KBM-7 (cell line): ENCODE measurements around the gene STARD13.

Experiments
- DNase-seq: peaks from one replicate; pipeline ENCODE4 v3.0.0-alpha.2; 2015
- in situ Hi-C: fragments of 300-500 bp; cut with MboI; formaldehyde crosslinking; loops from 2 replicates; pipeline ENCODE4 v1.14.3; 2020; ENCODE audit warnings: low sequenced_read_pairs, low pct_unique_long_range_greater_than_20kb, mixed read lengths

Gene STARD13

DNA sequence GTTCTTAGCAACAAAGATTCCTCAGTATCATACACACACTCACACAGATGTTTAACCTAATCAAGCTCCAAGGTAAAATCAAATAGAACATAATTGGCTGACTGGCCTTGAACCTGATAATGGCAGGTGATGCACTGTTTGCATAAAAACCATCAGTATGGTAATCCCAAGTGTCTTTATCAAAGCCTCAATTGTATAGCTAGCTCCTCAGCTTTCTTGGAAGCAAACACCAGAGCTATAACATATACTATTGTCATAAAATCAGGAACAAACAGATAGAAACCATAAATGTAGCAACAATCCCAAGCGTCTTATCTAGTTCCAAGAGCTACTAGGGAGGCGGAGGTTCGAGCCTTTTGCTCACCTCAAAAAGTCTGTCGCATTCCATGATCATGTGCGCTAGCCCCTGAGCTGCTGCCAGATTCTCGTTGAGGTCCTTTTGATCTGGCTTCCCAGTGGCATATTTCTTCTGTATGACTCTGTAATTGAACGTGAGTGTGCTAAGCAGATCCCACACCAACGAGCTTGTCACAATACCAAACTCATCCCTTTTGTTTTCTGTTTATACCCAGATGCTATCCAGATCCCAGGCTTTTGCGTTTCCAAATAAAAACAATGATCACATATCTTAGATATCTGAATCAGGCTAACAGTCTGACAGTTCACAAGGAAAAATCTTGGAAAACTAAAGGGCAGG is 174.0 kb downstream of the STARD13 start:
- in situ Hi-C loops, result no loop called here
- DNase-seq, result no peak

DNA sequence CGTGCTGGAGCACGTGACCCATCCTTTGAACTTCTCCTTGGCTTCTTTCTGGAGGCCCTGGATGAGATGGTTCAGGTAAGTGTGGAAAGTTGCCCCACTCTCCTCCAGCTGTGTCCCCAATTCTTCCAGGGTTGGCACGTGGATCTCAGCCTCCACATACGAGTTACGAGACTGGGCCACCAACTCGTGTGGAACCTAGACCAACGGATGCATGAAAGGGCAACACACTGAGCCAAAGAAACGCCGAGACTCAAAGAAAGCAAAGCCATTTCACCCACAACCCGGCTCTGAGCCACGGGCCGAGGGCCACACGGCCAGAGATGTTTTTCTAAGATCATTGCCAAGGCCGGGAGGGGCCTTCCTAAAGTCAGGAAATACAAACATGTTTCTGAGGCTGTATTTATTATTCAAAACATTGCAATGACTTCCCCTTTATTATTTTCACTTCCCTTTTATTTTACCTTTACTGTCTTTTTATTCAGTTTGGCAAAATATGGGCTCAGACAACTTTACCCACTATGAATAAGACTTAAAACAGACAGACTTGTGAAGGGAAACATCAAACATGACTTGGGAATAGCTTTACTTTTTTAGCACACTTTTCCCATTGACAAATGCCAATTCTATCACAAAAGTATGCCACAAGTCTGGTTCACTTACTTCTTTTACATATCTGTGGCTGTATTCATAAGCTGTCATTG is 174.7 kb downstream of the STARD13 start:
- in situ Hi-C loops, result no loop called here

DNA sequence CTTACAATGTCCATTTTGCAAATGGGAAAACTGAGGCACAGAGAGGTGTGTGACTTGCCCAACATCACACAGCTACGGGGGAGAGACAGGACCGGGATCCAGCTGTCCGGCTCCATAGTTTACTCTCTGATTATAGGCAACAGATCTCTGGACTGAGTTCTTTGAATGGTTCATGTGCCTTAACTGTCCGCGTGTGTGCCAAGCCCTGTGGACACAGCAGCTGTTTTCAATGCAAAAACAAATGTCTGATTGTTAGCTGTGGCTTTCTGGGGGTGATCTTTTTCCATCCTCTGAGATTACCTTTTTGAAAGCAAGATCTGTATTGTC is 175.2 kb downstream of the STARD13 start:
- in situ Hi-C loops, result no loop called here
- no peak for DNase-seq

More for the DNA sequence above, 174.7 kb downstream of the STARD13 start:
- no peak for DNase-seq

DNA sequence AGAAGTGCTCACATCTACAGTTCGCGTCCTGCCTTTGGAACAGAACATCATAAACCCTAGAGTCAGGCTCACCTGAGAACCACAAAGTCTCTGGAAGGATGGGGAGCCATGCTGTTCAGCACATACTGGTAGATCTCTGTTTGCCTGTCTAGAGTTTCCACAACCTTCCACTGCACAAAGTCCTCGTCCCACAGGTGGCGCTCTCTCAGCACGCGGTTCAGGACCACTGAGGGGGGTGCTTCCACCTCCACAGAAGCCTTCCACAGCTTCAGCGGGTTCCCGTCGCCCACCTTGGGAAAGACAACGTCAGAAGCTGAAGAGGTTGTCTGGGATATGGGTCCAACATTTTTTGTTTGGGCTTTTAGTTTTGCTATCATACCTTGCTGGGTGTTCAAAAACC is 175.8 kb downstream of the STARD13 start:
- DNase-seq, result no peak
- in situ Hi-C loops, result no loop called here

DNA sequence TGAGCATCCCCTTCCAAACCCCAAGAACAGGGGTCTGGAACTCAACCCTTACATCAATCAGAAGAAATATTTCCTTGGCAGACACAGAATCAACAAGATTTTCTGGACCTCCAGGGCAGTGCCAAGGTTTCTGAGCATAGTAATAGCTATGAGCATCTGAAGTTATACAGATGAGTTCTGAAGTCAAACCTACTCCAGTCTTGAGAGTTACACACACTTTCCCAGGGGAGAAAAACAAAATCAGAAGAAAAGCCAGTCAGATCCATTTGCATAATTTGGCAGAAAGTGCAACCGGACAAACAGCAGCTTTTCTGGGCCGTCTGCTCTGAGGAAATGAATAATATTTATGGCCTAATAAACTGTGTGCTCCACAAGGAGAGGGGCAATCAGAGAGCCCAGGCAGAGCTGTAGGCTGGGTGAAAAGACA is 176.3 kb downstream of the STARD13 start:
- no peak for DNase-seq
- in situ Hi-C loops, result no loop called here

DNA sequence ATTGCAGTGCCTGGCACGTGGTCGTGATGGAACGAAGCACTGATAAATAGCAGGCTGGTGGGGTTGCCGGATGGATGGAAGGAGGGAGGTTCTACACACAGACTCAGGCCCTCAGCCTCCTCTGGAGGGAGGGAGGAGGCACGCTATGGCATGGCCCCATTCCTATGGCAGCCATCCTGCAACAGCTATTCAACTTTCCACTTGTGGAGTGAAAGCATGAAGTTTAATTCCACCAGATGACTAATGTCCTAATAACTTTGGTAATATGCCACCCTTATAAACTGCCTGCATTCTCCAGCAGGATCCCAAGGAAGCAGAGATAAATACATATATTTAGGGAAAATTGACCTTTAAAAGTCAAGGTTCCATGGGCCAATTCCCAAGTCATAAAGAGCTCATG is 176.9 kb downstream of the STARD13 start:
- no peak for DNase-seq
- in situ Hi-C loops, result no loop called here

DNA sequence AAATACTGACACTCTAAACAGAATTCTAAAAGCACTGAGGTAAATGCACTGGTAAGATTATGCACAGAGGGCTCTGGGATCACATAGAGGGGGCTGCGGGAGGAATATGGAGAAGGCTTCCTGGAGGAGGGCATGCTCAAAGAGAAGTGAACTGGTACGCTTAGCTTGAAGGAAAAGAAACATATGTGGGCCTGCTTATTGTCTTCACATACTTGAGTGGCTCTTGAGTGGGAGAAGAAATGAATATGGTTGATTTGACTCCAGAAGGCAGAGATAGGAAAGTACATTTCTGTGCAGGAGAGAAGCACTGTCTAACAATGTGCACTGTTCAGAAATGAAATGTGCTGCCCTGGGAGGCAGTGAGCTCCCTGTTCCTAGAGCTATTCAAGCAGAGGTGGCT is 178.2 kb downstream of the STARD13 start:
- in situ Hi-C loops, result no loop called here
- DNase-seq, result no peak

DNA sequence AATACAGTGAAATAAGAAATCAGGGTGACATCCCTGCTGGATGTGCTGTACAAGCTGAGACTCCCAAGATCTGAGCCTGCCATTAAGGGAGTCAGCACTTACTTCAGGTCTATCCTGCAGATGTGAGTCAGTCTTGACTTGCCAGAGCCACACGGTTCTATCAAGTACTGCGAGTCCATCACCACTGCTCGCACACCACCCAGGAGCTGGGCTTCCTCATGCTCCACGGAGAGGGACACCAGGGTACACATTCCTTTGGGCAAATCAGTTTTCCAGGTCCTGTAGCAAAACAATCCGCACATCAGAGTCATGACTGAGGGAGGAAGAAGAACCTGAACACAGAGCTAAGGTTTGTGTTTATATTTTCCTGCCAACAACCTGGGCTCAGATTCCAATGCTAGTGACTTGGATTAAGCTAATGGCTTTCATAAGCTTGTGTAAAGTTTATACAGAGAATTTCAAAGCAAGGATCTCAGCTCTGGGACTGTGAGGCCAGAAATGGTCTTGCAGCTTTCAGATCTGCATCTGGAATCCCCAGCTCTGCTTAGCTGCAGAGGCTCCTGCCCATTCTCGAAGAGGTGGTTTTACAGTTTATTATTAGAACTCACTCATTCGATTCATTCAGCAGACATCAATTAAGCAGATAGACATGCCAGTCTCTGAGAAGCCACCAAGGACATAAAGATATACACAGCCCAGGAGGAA is 178.7 kb downstream of the STARD13 start:
- in situ Hi-C loops, result no loop called here
- DNase-seq, result no peak

DNA sequence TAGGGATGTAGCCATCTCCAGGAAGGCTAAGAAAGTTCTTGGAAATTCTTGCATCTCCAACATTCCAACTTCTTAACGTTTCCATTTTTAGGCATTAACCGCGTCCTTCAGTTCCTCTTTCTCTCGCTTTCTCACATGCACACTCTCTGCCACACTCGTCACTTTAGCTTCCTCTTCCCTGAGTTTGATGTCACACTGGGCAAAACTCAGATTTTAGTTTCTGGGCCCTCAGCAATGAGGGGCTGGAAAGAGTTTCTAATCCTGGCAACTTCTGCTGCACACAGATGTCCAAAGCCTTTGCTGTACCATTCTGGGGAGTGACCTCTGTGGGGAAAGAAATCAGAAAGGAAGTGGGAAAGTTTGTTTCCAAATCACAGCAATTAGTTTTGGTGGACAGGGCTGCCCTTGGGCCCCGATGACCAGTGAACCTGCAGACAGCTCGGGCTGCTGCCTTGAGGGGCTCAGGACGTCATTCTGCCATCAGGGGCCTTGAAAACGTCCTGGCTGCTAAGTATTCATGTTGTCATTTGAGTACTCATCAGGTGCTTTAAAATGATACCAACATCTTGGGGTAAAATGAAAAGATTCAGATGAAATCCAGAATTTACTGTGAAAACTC is 180.1 kb downstream of the STARD13 start:
- DNase-seq, result peak; percentile 52
- in situ Hi-C loops, result no loop called here

DNA sequence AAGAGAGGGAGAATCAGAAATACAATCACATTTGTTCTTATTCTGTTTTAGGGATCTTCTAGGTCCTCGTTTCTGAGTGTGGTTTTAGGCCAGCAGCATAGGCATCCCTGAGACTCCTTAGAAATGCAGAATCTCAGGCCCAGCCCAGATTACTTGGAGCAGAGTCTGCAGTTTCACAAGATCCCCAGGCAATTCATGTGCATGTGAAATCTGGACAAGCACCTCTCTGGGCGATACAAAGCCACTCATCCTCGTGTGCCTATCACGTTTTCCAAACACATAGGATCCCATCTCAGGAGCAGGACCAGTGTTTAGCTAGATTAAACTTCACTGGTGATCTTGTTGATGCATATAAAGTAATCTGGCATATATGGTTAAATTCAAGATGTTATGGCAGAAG is 182.1 kb downstream of the STARD13 start:
- in situ Hi-C loops, result no loop called here

DNA sequence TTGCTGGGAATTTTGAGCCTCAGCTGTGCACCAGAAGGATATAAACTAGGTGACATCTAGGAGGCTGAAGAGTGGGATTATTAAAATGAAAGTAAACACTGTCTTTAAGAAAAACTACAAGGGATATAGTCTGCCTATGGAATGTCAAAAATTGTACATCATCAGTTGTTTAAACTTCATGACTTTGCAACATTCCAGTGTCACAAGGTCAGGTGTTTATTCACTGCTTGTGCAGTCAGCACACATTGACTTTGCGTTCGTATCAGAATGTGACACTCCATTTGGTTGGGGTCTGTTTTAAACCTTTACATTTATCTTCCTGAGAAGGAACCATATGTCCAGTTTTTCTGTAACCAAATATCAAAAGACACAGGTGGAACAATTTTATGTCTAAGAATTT is 183.7 kb downstream of the STARD13 start:
- no peak for DNase-seq
- in situ Hi-C loops, result no loop called here

More for the DNA sequence above, 182.1 kb downstream of the STARD13 start:
- DNase-seq, result no peak

DNA sequence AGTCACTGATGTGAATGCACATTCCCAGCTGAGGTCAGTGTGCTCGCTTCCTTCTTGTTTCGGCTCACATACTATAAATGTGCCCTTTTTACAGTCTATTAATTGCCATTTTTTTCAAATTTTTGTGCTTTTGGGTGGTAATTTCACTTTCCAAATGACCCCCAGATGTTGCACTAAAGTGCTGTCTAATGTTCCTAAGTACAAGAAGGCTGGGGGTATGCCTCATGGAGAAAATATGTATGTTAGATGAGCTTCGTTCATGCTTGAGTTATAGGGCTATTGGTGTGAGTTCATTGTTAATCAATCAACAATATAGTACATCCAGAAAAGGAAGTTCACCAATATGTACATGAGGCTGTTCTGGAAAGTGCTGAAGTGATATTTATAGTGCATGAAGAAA is 184.7 kb downstream of the STARD13 start:
- in situ Hi-C loops, result no loop called here
- no peak for DNase-seq

DNA sequence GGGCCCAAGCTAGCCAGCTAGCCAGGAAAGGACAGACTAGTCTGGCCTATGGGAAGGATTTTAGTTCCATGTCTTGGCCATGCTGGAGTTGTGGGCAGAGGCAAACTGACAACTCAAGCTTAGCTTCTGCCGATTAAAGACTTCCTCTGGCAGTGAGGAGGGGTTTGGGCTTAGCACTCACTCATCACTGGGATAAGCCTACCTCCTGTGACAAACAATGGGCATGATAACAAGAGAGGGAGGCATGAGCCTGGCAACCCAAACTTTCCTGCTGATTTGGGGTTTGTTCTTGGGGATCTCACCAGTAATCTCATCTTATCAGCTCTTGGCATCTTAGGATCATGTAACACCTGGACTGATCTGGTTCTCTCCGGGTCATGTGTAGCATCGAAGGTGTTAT is 185.7 kb downstream of the STARD13 start:
- no peak for DNase-seq
- in situ Hi-C loops, result no loop called here

DNA sequence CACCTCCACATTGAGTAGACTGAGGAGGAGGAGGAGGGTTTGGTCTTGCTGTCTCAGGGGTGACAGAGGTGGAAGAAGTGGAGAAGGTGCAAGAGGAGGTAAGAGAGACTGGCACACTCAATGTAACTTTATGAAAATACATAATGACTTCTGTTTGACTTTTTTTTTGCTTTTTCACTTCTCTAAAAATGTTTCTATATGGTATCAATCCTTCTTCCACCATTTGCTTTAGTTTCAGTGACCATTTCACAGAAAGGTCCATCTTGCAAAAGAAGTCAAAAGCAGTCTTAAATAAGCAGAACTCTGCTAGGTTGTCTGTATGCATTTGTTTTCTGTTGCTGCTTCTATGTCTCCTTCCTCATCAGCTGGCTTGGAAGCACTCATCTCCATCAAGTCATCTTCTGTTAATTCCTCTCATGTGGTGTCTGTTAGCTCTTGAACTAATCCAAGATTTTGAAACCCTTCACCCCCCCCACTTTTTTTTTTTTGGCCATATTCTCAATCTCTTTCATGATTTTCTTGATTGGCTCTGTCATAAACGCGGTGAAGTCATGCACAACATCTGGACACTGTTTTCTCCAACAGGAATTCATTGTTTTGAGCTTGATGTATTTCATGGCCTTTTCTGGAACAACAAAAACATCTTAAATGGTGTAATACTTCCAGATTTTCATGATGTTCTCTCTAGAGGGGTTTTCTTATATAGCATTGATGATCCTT is 188.5 kb downstream of the STARD13 start:
- in situ Hi-C loops, result no loop called here
- no peak for DNase-seq

DNA sequence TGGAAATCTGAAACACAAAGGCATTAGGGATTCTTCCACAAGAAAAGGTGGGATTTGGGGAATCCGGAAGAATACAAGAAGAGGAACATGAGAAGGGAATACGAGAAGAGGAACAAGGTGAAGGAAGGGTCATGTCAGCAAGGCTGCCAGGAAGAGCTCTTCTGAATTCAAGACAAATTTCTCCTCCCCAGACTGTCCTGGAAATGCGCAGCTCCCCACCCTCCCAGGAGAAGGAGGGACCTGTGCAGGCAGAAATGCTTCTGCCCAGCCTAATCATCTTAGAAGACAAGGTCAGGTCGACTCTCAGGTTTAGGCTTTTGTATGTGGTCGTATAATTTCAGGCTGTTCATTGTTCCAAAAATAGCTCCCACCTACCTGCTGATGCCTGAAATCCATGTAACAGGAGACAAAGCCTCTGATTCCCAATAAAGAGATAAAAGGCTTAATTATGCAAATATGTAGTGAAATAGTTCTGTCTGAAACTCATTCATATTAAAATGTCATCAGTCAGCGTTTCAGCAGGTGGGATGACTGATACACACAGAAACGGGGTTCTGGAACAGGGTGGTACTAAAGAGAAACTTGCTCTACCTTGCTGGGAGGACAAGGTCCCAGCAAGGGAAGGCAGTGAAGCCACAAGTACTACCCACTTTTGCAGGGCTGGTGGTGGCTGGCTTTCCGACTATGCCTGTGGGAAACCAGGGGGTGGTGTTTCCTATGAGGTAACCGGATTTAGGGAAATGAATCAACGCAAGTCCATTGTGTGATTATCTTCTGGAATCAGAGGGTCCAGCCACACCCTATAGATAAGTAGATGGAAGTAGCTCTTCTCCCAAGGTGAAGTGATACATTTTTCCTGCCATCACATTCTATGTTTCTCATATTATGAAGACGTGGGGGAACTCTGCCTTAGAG is 193.2 kb downstream of the STARD13 start:
- DNase-seq, result no peak
- in situ Hi-C loops, result no loop called here

DNA sequence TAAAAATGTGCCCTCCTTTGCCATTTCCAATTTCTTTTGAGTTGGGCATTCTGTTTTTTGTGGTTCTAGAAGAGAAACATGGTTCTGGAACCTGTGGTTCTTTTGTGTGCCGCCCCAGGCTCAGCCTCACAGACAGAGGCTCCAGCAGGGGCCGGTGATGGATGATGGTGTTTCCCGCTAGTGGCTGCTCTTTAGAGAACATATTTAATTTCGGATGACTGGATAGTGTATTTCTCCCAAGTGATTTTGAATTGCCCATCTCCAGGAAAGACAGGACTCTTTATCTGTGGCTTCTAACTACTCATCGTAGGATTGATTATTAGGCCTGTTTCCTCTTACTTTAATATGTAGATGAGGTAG is 194.2 kb downstream of the STARD13 start:
- DNase-seq, result no peak
- in situ Hi-C loops, result no loop called here

DNA sequence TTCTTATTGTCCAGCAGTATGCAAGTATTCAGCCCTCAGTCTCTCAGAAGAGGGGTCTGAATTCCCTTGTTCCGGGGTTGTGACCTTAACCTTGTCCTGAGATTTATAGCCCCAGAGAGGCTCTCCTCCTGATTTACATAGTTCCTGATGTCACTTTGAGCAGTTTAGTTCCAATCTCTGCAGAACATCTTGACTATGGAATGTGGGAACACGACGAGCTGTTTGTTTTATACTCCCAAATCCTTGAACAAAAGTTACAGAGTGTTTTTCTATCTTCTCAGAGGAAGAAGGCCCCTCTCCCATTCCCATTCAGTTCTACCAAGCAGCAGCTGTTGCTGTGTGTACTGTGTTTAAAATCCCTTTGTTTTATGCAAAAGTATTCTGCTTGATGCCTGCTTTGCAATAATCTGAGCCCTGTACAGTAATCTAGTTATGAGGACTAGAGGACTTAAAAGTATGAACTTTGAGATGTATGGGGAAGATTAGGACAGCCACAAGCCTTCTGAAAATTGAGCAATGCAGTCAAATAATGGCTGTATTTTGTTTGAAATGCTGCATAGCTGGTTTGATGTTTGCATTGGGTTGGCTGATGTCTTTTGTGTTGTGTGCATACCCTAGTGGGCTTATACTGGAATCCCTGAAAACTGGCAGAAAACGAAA is 194.7 kb downstream of the STARD13 start:
- DNase-seq, result no peak
- in situ Hi-C loops, result no loop called here

DNA sequence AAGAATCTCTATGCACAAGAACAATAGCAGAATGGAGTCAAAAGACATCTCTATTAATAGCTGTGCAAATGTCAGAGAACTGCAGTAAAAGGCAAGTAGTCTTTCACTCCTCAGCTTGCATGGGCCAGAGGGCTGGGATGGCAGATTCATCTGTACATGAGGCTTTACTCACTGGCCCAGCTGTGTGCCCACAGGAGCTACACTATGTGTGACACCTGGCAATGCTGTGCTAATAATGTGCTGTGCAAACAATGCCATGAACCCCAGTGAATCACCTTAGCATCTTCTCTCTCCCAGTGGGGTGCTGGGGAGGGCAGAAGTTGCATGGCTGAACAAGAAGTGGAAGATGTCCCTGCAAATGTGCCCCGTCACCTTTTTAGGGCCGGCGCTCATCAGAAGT is 196.2 kb downstream of the STARD13 start:
- DNase-seq, result no peak
- in situ Hi-C loops, result no loop called here
